ENCODE data around the gene TRAPPC3L.
"Not testable (repeated sequence)": the region's sequence is repeated elsewhere in the genome, so short reads cannot be mapped to it uniquely, and the experiment has no call there.

The TRAPPC3L gene

GRCh38 chr6:116512734-116513133 lies 32.8 kb downstream of the TRAPPC3L start:
- no peak for DNase-seq

DNA sequence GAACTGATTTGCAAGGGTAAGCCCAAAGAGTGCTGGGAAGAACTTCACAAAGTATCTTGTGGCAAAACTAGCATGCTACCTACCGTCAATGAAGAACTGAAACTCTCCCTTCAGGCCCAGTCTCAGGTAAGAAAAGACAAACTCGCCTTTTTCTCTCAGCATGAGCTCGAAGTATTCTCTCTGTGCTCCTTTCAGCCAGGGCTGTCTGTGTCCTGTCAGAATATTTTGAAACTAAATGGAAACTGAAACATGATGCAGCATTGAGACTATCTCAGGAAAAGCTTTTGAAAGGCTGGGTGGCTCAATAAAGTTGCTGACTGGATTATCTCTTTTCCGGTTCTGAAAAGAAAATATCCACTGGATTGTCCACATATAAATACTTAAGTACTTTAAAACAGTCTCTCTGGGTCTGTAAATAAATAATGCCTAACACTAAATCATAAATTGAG lies 33.3 kb downstream of the TRAPPC3L start:
- no peak for DNase-seq

GRCh38 chr6:116511424-116512110 lies 33.9 kb downstream of the TRAPPC3L start, which contains the start of gene CALHM5:
CALHM5 (plus strand) TSS chr6:116511639; CDS start chr6:116511697, 58 bp downstream.
- DNase-seq, result no peak

GRCh38 chr6:116508527-116508926 lies 37.0 kb downstream of the TRAPPC3L start:
- no peak for DNase-seq

- no peak for DNase-seq
These were observed 38.2 kb downstream of the TRAPPC3L start for GRCh38 chr6:116507324-116507723.

DNA sequence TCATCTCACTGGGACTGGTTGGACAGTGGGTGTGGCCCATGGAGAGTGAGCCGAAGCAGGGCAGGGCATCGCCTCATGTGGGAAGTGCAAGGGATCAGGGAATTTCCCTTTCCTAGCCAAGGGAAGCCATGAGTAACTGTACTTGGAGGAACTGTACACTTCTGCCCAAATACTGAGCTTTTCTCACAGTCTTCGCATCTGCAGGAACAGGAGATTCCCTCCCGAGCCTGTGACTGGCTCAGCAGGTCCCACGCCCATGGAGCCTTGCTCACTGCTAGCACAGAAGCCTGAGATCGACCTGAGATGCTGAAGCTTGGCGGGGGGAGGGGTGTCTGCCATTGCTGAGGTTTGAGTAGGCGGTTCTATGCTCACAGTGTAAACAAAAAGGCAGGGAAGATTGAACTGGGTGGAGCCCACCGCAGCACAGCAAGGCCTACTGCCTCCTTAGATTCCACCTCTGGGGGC lies 44.5 kb downstream of the TRAPPC3L start:
- no peak for DNase-seq

DNA sequence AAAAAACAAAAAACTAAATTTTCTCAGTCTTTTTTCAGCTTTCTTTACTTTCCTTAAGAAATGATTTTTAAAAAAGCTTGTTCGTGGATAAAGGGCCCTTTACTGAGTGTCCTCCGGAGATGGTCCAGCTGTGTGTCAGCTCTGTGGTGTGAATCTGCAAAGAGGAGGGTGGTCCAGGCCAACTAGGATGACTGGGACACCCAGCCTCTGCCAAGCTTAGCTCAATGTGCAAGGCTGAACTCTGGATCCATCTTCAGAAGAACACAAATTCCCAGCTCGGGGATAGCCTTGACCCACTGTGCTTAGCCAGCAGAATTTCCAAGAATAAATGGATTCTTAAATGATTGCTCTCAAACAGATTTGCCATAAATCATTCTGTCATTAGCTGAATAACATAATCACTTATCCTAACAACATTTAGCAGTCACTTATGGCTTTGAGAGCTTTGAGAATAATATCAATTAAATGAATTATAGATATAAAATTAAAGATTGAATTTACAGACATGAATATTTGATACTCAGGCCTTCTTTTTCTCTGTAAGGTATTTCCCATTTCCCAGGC lies 48.3 kb downstream of the TRAPPC3L start:
- DNase-seq, result no peak

GRCh38 chr6:116495161-116495560 lies 50.3 kb downstream of the TRAPPC3L start:
- DNase-seq, result not testable (repeated sequence)

GRCh38 chr6:116492331-116493067 lies 53.0 kb downstream of the TRAPPC3L start:
- DNase-seq, result no peak

DNA sequence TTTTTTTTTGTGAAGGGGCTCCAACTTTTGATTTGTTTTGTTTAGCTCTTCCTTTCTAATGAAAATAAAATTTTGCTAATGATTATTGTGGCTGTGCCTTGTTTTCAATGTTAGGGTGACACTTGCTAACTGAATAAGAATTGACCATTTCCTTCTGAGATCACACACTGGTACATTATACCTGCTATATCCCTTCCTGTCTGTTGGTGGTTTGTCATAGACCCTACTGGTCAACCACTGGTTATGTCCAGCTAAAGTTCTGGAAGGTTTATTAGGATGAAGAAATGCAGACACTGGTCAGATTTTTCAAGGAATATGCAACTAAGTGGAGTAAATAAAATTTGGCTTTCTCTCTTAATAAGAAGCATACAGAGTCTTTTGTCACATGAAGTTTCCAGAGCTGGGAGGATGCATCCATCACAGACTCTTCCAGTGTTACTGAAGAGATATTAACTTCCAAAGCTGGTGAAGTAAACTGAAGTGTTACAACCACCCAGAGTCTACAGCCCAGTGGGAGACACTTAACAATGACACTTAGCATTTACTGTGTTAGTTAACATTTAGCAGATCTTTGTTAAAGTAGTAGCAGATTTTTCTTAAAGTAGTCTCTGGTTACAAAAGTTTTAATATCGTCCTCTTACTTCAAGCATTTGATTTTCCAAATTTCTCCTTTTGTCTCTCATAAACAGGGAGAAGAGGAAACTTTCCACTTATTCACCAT lies 53.7 kb downstream of the TRAPPC3L start:
- DNase-seq, result no peak

DNA sequence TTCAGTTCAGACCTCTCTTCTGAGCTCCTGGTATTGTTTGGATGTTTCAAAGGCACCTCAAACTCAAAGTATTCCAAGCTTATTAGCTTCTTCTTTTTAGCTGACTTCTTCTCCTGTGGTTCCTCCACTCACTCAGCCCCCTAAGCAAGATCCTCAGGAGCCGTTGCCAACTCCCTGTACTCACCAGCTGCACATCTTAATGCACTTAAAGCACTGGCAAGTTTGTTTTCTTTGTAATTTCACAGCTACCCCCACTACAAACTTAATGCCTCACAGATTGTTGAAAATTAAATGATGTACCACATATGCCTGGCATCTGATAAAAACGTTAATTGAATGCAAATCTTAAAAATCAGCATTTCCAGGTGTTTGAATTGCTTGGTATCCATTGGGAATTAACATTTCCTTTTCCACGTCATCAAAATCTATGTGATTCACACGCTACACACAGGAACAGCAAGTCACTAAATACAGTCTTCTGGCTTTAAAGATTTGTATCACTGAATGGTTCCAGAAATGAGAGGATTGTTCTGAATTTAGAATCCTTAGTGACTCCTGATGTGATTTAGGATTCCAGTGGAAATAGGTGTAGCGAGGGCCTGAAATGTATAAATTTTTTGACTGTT lies 59.8 kb downstream of the TRAPPC3L start:
- no peak for DNase-seq

DNA sequence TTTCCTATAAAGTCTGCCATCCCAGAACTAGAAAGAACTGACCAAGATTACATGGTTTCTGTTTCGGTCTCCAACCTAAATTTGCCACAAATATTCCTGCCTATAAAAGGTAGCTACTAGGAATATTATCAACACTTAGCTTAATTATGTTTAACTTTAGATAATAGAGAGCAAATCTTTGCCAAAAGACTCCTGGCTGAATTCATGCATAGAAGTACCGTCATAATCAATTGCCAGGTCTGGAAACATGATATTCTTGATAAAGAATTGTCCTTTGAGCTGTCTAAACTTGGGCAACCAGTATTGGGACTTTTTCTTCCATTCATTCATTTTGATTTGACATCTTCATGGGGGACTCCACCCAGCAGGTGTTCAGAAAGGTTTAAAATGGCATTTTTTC lies 61.9 kb downstream of the TRAPPC3L start:
- DNase-seq, result no peak

DNA sequence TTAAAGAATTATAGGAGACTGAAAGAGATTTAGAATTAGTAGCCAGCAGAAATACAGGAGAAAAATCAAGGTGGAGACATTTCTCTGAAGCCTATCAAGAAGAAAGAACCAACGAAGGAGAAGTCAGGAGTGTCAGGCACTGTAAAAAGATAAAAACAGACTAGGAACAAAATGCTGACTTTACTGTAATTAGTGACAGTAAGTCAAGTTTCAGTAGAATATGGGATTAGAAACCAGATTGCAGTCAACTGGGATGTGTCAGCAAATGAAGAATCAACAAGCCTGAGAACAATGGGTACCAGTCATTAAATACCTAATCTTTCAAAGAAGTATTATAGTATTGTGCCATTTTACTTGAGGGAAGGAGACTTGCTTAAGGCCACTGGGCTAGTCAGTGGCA lies 62.7 kb downstream of the TRAPPC3L start:
- DNase-seq, result no peak

- DNase-seq, result peak; percentile 76
These were observed 69.3 kb downstream of the TRAPPC3L start for GRCh38 chr6:116476002-116476678.

GRCh38 chr6:116475141-116475540 lies 70.3 kb downstream of the TRAPPC3L start:
- DNase-seq, result no peak

DNA sequence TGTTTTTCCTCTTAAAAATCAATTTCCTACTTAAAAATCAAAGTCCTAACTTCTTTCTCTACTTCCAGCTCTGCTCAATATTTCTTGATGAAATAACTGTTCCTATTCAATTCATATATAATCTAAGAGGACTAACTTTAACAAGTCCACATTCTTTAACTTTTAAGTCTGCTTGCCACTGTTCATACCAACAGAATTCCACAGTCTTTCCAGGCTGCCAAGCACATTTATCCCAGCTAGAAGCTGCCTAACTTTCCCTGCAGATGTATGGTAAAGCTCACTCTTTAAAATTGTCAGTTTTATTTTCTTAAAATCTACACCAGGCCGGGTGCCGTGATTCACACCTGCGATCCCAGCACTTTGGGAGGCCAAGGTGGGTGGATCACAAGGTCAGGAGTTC lies 72.8 kb downstream of the TRAPPC3L start:
- no peak for DNase-seq

GRCh38 chr6:116471531-116471930 lies 74.0 kb downstream of the TRAPPC3L start:
- no peak for DNase-seq

DNA sequence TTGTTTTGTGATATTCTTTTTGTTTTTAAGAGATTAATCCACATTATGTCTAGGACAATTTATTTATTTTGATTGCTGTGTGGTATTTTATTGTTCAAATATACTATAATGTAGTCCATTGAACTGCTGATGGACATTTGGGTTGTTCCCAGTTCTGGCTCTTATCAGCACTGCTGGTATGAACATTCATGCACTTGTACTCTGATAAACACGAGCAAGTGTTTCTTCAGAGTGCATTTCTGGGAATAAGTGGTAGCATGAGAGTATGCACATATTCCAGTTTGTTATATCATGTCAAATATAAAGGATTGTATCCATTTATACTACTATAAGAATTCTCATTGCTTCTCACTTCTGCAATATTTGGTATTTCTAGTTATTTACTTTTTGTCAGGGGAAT lies 77.2 kb downstream of the TRAPPC3L start:
- DNase-seq, result no peak

GRCh38 chr6:116467514-116467913 lies 78.0 kb downstream of the TRAPPC3L start:
- no peak for DNase-seq

DNA sequence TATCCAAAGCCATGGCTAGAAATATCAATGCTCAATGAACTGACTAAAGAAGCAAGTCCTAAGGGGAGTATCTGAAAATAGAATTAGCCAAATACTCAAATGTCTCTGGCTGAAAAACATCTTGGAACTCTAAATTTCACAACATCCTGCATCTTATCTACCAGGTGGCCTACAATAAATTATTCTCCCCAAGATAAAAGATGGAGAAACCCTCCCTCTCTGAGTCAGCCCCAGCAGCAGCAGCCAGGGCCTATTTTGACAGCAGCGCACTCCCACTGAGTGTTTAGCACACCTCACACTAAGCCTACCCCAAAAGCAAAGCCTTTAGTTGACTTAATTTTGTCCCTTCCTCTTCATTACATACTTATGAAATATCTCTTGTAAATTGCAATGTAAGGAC lies 78.4 kb downstream of the TRAPPC3L start:
- DNase-seq, result no peak

- no peak for DNase-seq
These were observed 80.2 kb downstream of the TRAPPC3L start for GRCh38 chr6:116465246-116465645.

DNA sequence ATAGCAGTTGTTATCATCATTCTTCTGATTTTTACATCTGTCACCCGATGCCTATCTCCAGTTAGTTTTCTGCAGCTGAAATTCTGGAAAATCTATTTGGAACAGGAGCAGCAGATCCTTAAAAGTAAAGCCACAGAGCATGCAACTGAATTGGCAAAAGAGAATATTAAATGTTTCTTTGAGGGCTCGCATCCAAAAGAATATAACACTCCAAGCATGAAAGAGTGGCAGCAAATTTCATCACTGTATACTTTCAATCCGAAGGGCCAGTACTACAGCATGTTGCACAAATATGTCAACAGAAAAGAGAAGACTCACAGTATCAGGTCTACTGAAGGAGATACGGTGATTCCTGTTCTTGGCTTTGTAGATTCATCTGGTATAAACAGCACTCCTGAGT lies 82.2 kb downstream of the TRAPPC3L start:
- DNase-seq, result no peak

Data from activated CD4-positive, alpha-beta T cell treated with anti-CD3 and anti-CD28 coated beads, Interleukin-10, Interleukin-2, amounts not matched to agents 100 ng/mL and 50 ng/mL, durations not matched to agents 16 hours and 8 hours (primary cell).